AML-193 (cell line): Measurements from ENCODE around the gene TCF25.
A peak's percentile ranks its signal among the peaks of the same experiment; 100 is the strongest.
"Not testable (repeated sequence)": the region's sequence is repeated elsewhere in the genome, so short reads cannot be mapped to it uniquely, and the experiment has no call there.

Experiments used
- DNase-seq, 2 experiments: peaks; one replicate each; lab custom pipeline; 2025; lab: John Stamatoyannopoulos, UW

The TCF25 gene, protein sequence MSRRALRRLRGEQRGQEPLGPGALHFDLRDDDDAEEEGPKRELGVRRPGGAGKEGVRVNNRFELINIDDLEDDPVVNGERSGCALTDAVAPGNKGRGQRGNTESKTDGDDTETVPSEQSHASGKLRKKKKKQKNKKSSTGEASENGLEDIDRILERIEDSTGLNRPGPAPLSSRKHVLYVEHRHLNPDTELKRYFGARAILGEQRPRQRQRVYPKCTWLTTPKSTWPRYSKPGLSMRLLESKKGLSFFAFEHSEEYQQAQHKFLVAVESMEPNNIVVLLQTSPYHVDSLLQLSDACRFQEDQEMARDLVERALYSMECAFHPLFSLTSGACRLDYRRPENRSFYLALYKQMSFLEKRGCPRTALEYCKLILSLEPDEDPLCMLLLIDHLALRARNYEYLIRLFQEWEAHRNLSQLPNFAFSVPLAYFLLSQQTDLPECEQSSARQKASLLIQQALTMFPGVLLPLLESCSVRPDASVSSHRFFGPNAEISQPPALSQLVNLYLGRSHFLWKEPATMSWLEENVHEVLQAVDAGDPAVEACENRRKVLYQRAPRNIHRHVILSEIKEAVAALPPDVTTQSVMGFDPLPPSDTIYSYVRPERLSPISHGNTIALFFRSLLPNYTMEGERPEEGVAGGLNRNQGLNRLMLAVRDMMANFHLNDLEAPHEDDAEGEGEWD

DNA sequence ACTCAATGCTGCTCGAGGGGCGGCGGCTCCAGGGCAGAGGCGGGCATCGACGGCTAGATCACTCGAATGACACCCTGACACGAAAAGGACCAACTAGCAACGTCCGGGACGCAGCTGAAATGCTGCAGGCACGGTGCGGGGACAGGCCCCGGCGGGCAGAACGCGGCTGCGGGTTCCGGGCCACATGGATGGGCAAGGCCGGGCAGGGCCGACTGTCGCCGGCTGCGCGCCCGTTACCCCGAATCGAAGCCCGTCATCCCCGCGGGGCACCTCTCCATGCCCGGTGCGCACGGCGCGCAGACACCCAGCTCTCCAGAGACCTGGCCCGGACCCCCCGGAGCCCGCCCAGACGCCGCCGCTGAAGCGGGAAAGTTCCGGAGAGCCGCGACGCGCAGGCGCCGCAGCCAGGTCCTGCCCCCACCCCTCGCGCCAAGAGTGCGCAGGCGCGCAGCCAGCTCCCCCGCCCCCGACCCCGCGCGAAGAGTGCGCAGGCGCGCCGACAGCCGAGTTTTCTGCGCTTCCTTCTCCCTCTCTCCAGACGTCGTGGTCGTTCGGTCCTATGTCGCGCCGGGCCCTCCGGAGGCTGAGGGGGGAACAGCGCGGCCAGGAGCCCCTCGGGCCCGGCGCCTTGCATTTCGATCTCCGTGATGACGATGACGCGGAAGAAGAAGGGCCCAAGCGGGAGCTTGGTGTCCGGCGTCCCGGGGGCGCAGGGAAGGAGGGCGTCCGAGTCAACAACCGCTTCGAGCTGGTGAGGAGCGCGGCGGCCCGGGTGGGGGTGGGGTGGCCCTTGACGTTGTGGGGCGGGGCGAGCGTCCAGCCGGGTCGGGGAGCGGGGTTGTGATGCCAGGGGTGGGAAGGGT, at the start of gene TCF25:
Gene TCF25, plus strand, starts transcription at position 484 of the 863 bp plus-strand sequence. Its CDS starts 76 bp downstream, at position 560.
- DNase-seq: peak; percentile 64 to 66

DNA sequence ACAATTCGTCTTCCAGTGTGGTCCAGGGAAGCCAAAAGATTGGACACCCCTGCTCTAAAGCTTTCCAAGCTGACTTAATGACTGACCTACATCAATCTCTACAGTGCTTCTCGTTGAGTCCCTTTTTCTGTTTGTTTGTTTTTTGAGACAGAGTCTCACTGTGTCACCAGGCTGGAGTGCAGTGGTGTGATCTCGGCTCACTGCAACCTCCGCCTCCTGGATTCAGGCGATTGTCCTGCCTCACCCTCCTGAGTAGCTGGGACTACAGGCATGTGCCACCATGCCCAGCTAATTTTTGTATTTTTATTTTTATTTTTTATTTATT, 49.6 kb upstream of the TCF25 start:
- not testable (repeated sequence) for DNase-seq

DNA sequence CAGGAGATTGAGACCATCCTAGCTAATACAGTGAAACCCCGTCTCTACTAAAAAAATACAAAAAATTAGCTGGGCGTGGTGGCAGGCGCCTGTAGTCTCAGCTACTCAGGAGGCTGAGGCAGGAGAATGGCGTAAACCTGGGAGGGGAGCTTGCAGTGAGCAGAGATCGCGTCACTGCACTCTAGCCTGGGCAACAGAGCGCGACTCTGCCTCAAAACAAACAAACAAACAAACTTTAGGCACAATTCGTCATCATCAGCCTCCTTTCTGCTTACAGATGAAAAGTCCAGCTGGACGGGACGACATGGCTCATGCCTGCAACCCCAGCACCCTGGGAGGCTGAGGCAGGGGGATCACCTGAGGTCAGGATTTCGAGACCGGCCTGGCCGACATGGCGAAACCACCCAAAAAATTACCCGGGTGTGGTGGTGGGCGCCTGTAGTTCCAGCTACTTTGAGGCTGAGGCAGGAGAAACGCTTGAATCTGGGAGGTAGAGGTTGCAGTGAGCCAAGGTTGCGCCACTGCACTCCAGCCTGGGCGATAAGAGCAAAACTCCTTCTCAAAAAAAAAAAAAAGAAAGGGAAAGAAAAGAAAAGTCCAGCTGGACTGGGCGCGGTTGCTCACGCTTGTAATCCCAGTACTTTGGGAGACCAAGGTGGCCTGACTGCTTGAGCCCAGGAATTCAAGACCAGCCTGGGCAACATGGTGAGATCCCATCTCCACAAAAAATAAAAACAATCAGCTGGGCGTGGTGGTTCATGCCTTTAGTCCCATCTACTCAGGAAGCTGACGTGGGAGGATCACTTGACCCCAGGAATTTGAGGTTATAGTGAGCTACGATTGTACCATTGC, 46.6 kb upstream of the TCF25 start:
- DNase-seq: no peak

DNA sequence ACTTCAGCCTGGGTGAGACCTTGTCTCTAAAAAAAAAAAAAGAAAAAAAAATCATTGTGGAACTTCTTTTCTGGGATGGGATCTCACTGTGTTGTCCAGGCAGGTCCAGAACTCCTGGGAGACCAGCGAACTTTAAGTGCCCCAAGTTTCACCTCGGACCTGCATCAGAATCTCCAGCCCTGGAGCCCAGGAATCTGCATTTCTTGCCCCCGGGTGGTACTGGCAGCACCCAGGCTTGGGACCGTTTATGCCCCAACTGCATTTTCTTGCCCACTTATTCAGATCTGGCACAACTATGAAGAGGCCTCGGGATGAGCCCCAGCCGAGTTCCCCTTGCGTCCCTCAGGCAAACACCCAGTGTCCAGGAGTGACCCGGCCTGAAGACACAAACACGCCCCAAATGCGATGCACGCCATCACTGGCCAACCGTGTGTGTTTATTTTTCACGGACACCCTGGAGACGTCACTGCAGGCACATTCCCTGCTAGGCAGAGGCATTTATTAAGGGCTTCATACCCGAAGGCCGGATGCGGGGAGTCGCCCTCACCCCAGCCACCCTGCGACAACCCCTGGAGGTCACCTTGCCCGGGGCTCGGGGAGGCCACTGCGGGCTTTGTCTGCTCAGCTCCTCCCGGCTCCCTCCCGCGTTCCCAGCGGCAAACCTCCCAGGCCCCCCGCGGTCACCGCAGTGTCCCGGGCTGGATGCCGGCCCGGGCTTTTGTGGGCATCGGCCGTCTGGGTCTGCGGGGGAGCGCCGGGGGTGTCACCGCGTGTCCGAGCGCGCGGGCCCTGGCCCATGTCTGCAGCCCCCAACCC, 45.8 kb upstream of the TCF25 start:
- DNase-seq: no peak

DNA sequence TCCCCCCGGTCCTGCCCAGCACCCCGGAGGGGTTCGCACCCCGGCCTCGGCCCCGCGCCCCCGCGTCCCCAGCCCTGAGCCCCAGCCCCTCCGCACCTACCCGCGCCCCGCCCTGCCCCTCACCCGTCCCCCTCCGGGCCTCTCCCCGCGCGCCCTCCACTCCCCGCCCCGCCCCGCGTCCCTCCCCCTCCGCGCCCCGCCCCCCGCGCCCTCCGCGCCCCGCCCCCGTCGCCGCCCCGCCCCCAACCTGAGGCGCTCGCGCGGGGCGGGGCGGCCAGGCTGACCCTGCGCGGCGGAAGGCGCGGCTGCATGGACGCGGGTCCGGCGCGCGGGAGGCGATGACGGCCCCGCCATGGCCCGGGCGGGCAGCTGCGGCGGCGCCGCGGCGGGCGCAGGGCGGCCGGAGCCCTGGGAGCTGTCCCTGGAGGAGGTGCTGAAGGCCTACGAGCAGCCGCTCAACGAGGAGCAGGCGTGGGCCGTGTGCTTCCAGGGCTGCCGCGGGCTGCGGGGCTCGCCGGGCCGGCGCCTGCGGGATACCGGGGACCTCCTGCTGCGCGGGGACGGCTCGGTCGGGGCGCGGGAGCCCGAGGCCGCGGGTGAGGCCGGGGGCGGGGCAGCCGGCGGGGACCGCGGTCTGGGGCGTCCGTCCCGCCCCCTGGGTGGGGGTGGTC, 45.1 kb upstream of the TCF25 start, which contains the start of gene SPIRE2:
Gene SPIRE2, plus strand, starts transcription at position 277 of the 671 bp plus-strand sequence. Its CDS starts 76 bp downstream, at position 353.
- DNase-seq: peak; percentile 33 to 41

DNA sequence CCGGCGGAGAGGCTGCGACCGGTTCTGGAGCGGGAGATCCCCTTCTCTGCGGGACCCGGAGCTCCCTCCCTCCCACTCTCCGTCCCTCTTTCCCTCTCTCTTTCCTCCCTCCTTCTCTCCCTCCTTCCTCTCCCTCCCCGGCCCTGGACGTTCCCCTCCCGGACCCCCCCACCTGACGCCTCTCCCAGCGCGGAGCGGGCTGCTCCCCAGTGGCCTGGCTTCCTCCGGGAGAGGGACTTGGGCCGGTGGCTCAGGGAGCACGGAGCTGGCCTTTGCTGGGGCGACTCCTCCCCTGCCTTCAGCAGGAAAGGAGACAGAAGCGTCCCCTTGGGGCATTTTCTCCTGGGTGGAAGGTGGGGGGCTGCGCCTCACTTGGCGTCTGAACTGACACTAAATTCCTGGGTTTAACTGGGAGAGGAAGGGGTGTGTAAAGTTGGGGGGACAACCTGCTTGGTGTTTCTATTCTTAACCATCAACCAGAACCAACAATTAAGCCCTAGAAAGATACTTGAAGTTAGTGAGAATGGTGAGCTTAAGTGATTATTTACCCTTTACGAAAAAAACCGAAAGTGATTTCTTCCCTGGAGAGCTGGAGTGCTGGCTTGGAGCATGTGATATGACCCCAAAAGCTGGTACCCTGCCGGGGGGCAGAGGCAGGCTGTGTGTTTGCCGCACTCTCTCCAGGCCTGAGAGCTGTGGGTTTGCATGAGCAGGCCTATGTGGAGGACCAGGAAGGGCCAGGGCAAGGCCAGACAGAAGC, 44.3 kb upstream of the TCF25 start:
- no peak for DNase-seq

DNA sequence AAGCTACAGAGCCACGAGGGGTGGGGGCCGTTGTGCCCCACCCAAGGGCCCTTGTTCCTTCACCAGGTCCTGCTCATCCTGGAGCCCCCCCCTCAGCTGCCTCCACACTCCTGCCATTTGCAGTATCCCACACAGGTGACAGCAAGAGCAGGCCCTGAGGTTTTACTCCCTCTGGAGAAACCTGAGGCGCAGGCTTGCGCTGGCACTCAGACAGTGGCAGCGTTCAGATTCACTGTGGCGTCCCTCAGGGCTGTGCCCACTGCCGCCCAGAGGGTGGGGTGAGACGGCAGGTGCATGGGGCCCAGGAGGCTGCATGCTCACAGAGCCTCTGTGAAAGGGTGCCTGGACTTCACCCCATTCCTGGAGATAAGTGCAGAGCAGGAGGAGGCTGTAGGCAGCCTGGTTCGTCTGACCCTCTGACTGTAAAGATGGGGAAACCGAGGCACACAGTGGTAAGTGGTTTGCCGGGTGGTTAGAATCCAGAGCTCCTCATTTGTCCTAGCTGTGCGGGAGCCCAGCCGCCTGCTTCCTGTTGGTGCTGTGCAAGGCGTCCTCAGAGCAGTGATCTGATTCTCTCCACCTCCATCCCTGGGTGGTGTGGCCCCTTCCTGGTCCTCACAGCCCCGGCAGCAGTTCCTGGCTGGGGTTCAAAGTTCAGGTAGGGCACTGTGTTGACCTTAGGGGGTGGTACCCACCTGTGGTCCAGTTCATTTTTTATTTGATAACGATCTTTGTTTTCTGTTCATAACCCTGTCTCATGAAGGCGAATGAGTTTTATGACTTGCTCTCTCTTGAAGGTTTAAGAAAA, 43.6 kb upstream of the TCF25 start:
- DNase-seq: no peak

DNA sequence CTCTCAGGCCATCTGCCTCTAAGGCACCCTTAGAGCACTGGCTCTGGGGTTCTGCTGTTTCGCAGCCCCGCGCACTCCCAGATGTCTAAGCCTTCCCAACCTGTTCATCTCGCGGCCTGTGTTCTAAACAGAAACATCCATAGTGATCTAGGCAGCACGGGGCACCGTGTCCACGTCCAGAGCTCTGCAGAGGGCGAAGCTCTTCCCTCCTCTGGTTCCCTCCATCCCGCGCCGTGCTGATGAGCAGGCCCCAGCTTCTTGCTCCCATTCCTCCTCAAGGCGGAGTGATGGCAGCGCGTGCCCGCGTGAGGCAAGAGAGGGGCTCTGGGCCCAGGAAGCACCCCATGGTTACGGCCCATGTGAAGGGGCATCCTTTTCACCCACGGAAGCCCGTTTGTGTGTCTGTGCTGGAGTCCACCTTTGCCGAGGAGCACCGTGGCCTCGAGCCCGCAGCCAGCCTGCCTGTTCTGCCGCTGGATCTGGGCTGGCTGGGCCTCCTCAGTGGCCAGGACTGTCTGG, 41.5 kb upstream of the TCF25 start:
- no peak for DNase-seq

DNA sequence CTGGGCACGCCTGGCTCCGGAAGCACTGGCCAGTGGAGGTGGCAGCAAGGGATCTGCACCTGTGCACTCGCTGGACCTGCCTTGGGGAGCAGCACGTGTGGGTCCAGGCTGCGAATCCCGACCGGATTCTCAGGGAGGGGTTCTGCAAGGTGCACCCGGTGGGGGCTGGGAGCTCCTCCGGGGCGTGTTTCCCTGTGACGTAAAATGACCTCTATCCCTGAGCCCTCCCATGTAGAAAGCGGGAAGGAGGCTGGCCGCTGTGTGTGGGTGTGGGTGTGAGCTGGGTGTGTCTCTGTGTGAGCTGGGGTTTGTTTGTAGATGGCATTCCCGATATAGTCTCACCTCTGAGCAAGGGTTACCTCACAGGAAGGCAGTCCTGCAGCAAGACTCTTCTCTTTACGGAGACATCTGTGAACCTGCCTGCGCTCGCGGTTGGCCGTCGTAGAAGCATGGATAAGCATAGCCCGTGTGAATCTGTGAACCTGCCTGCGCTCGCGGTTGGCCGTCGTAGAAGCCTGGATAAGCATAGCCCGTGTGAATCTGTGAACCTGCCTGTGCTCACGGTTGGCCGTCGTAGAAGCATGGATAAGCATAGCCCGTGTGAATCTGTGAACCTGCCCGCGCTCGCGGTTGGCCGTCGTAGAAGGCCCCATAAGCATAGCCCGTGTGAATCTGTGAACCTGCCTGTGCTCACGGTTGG, 39.6 kb upstream of the TCF25 start:
- not testable (repeated sequence) for DNase-seq

DNA sequence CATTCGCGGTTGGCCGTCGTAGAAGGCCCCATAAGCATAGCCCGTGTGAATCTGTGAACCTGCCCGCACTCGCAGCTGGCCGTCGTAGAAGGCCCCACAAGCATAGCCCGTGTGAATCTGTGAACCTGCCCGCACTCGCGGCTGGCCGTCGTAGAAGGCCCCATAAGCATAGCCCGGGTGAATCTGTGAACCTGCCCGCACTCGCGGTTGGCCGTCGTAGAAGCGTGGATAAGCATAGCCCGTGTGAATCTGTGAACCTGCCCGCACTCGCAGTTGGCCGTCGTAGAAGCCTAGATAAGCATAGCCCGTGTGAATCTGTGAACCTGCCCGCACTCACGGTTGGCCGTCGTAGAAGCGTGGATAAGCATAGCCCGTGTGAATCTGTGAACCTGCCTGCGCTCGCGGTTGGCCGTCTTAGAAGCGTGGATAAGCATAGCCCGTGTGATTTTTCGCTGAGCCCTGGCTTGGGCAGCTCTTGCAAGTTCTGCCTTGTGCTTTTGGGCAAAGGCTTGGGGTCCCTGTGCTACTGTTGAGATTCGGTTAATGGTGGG, 38.5 kb upstream of the TCF25 start:
- DNase-seq: not testable (repeated sequence)

DNA sequence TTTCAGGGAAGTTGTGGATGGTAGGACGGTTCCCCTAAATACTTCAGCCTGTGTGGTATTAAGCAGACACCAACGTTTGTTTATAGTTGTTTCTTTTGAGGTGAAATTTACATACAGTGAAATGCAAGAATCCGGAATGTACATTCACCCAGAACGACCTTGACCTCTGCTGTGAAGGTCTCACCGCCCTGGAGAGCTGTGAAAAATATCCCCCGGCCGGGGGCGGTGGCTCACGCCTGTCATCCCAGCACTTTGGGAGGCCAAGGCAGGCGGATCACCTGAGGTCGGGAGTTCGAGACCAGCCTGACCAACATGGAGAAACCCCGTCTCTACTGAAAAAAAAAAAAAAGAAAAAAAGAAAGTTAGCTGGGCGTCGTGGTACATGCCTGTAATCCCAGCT, 36.9 kb upstream of the TCF25 start:
- not testable (repeated sequence) for DNase-seq

DNA sequence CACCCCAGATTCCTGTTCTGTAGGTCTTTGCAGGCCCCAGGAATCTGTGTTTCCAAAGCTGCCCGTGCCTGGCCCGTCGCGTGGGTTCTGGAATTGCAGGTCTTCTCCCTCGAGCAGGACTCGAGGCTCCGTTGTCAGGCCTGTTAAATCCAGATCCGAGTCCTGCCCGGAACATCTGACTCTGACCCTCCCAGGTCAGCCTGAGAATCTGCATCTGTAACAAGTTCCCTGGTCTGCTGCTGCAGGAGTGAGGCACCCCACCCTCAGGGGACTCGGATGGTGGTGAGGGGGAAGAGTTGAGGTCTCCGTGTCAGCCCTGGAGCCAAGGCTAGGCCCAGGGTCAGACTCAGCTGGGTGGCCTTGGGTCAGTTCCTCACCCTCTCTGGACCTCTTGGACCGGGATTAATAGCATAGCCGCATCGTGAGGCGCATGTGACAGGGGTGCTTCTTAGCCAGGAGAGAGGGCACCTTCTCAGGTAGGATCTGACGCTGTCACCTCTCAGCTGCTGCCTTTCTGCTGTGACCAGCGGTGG, 36.3 kb upstream of the TCF25 start:
- no peak for DNase-seq

DNA sequence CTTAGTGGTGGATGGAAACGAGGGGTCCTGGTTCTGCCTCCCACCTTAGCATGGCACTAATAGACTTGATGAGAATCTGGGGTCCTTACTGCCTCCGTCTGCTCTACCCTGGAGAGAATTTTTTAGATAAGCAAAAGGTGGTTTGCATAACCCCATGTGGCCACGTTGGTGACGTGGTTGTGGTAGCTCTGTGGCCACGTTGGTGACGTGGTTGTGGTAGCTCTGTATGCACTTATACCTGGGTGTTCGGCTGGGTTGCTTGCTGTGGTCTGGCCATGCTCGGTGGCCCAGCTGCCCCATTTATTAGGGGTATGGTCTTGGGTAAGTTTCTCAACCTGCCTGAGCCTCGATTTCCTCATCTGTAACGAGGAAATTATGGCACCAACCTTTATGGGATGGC, 32.1 kb upstream of the TCF25 start:
- DNase-seq: no peak

DNA sequence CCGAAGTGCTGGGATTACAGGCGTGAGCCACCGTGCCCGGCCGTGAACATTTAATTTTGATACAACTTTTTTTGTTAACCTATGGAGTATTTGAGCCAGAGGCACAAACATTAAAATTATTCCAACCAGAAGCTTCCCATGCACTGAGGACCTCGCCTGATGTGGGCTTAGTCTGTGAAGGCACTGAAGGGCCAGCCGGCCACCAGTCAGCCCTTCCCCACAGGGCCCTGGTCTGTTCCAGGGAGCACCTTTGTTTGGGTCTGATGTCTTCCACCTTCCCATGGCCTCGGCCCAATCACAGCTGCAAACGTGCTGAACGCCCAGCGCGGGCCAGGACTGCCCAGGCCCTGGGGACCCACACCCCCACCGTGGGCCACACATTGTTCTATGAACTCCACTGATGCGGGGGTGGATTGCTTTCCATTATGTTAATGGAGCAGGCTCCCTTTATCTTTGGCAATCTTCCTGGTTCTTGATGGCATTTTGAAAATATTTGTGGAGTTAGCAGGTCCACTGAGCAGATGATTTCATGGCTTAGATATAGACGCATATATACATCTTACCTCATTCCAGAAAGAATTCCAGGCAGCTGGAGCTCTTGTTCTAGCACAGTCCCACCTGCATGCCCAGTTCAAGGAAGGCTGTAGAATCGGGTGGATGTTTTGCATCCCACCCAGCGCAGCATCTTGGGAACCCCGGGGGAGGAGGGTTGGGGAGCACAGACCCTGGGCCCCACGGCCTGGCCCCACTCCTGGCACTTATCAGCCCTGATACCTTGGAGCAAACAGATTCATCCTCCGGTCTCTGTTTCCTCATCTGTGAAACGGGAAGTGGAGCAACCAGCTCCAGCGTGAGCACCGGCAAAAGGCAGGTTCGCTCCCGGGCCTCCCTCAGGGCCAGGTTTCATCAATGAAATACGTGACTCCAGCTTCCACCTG, 30.7 kb upstream of the TCF25 start:
- no peak for DNase-seq

DNA sequence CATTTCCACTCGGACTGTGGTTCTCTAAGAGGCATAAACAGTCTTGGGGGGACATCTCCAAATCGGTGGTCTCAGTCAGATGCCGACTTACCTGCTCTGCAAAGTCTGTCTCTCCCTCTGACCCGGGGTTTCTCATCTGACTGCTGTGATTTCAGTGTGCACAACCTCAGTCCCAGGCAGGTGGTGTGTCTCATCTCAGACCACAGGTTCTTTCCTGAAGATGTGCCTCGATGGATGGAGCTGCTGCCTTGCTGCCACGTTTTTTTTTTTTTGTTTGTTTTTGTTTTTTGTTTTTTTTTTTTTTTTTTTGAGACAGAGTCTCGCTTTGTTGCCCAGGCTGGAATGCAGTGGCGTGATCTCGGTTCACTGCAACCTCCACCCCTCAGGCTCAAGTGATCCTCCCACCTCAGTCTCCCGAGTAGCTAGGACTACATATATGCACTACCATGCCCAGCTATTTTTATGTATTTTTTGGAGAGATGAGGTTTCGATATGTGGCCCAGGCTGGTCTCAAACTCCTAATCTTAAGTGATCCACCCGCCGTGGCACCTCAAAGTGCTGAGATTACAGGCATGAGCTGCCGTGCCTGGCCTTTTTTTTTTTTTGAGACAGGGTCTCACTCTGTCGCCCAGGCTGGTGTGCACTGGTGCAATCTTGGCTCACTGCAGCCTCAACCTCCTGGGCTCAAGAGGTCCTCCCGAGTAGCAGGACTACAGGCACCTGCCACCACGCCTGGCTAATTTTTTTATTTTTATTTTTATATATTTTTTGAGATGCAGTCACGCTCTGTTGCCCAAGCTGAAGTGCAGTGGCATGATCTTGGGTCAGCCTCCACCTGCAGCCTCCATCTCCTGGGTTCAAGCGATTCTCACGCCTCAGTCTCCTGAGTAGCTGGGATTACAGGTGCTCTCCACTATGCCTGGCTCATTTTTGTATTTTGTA, 29.7 kb upstream of the TCF25 start:
- no peak for DNase-seq
